C4-2B (cell line): Measurements from ENCODE around the gene PEX16.

Experiments
- ZFX ChIP-seq: fragments of 450-650 bp; IDR thresholded peaks from 2 replicates; pipeline ENCODE4 v1.6.1; 2017
- TF ChIP-seq, protein P1 (sequence below): fragments of 450-650 bp; conservative IDR thresholded peaks from 2 replicates; pipeline ENCODE4 v1.5.1; 2017; ENCODE audit warnings: mild to moderate bottlenecking

DNA sequence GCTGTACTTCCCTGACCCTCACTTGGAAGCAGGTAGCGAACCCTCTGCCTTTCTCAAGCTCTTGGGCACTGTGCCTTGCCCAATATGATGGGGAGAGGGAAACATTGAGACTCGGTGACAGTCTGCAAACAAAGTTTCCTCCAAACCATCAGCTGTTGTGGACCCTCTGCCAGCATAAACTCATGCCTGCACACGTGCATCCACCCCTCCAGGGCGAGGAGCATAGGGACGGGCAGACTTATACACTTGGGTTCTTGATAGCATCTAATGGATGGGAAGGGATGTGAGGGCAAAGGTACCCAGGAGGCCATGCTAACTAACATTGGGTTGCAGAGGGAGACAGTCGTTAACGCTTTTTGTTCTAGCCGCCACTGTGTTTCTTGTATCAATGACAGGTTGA lies 40.5 kb downstream of the PEX16 start:
- TF ChIP-seq, protein P1, sequence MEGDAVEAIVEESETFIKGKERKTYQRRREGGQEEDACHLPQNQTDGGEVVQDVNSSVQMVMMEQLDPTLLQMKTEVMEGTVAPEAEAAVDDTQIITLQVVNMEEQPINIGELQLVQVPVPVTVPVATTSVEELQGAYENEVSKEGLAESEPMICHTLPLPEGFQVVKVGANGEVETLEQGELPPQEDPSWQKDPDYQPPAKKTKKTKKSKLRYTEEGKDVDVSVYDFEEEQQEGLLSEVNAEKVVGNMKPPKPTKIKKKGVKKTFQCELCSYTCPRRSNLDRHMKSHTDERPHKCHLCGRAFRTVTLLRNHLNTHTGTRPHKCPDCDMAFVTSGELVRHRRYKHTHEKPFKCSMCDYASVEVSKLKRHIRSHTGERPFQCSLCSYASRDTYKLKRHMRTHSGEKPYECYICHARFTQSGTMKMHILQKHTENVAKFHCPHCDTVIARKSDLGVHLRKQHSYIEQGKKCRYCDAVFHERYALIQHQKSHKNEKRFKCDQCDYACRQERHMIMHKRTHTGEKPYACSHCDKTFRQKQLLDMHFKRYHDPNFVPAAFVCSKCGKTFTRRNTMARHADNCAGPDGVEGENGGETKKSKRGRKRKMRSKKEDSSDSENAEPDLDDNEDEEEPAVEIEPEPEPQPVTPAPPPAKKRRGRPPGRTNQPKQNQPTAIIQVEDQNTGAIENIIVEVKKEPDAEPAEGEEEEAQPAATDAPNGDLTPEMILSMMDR, result no peak
- no peak for TF ChIP-seq ZFX
